Stimulated activated CD4-positive, alpha-beta T cell treated with anti-CD3 and anti-CD28 coated beads, Interleukin-4, amount 100 ng/mL, for 24 hours (primary cell): ENCODE measurements around the gene NEU4.
"Not testable (repeated sequence)": the region's sequence is repeated elsewhere in the genome, so short reads cannot be mapped to it uniquely, and the experiment has no call there.

ENCODE experiments used
- DNase-seq: peaks from one replicate; pipeline ENCODE4 v3.0.0-alpha.2; 2020

NEU4 gene, protein sequence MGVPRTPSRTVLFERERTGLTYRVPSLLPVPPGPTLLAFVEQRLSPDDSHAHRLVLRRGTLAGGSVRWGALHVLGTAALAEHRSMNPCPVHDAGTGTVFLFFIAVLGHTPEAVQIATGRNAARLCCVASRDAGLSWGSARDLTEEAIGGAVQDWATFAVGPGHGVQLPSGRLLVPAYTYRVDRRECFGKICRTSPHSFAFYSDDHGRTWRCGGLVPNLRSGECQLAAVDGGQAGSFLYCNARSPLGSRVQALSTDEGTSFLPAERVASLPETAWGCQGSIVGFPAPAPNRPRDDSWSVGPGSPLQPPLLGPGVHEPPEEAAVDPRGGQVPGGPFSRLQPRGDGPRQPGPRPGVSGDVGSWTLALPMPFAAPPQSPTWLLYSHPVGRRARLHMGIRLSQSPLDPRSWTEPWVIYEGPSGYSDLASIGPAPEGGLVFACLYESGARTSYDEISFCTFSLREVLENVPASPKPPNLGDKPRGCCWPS

DNA sequence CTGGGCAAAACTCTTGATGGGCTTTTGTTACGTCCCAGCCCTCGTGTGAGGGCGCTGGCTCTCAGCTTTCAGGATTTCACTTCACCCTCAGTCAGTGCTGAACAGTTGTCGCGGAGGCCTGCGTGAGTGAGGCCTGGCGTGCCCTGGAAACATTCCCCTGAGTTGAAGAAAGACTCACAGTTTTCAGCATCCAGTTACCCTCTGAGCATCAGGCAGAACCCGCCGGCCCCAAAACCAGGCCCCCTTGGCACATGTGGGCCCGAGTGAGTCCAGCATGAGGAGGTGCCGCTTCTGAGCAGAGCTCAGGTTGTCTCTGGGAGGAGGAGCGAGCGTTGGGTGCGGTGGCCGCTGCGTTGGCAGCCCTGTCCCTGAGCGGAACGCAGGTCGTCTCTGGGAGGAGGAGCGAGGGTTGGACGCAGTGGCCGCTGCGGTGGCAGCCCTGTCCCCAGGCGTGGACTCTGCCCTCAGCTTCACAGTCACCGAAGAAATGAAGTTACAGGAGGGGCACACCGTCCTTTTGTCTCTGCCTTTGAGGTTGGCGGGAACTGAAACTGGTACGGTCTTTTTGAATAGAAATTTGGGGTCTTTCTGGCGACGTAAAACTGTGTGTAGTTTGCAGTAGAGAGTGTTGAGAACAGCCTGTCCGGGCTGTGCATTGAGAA lies at the start of gene NEU4:
TSS of gene NEU4 (plus strand) at position 473 of the 662 bp plus-strand sequence. CDS start 5,292 bp downstream, outside the sequence.
- no peak for DNase-seq

GRCh38 chr2:241759893-241760292 lies 49.1 kb upstream of the NEU4 start:
- not testable (repeated sequence) for DNase-seq

DNA sequence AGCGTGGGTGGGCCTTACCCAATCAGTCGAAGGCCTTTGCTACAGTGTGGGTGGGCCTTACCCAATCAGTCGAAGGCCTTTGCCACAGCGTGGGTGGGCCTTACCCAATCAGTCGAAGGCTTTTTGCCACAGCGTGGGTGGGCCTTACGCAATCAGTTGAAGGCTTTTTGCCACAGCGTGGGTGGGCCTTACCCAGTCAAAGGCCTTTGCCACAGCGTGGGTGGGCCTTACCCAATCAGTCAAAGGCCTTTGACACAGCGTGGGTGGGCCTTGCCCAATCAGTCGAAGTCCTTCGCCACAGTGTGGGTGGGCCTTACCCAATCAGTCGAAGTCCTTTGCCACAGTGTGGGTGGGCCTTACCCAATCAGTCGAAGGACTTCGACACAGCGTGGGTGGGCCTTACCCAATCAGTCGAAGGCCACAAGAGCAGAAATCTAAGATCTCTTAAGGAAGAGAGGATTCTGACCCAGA lies 48.7 kb upstream of the NEU4 start:
- DNase-seq = no peak

GRCh38 chr2:241762321-241762932 lies 46.6 kb upstream of the NEU4 start:
- DNase-seq = no peak

DNA sequence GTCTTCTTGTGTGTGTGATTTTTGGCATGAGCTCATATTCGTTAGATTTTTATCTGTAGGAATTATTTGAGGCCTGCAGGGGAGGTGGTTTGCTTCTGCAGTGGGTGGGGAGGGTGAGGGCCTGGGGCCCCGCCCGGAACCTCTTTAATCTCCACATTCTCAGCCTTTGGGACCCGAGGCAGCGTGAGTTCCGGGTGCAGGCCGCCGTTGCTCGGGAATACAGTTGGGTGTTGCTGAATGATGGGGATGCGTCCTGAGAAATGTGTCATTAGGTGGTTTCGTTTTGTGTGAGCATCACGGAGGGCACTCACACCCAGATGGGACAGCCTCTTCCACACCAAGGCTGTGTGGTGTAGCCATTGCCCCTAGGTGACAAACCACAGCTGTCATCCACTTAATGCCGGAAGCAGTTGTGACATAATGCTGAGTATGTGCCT lies 46.0 kb upstream of the NEU4 start:
- DNase-seq = peak; percentile 65

DNA sequence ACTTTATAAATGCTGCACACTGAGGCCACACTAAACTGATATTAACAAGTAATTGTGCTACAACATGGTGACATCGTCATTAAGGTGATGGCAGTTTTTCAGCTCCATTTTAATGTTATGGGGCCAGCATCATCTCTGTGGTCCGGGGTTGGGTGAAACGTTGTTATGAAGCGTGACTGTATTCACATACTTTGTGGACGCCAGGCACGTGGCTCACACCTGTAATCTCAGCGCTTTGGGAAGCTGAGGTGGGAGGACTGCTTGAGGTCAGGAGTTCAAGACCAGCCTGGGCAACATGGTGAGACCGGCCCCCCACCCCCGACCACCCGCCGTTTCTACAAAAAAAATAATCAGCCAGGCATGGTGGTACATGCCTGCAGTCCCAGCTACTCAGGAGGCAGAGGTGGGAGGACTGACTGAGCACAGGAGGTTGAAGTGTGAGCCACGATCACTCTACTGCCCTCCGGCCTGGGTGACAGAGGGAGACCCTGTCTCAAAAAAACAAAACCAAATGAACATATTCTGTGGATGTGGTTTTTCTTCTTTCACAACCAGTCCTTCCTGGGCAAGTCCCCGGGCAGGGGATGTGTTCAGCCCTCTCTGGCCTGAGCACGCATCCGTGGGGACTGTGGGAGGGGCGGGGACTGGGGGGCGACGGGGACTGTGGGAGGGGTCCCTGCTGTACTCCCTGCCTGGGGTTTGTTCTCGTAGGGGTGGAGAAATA lies 45.3 kb upstream of the NEU4 start:
- no peak for DNase-seq

GRCh38 chr2:241764275-241765241 lies 44.4 kb upstream of the NEU4 start:
- no peak for DNase-seq

DNA sequence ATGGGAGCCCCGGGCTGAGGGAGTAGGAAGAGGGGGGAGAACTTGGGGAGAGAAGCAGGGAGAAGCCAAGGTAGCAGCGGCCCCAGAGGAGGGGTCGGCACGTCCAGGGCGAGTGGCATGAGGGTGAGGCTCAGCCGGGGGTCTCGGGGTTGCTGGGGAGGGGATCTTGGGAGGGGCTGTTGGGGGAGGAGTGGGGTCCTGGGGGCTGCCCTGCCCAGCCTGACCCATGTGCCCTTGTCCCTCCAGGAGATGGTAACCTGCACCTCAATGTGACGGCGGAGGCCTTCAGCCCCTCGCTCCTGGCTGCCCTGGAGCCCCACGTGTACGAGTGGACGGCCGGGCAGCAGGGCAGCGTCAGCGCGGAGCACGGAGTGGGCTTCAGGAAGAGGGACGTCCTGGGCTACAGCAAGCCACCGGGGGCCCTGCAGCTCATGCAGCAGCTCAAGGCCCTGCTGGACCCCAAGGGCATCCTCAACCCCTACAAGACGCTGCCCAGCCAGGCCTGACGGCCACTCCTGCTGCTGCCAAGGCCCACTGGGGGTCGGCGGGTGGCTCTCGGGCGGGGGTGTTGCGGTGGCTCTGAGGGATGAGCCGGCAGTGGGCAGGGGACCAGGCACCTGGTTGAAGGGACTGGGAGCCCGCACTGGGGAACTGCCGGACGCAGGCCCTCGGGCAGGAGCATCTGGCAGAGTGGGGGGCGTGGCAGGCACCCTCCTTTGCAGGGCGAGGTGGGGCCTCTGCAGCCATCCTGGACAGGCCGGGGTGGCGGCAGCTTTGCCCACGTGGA lies 41.3 kb upstream of the NEU4 start:
- DNase-seq = no peak

DNA sequence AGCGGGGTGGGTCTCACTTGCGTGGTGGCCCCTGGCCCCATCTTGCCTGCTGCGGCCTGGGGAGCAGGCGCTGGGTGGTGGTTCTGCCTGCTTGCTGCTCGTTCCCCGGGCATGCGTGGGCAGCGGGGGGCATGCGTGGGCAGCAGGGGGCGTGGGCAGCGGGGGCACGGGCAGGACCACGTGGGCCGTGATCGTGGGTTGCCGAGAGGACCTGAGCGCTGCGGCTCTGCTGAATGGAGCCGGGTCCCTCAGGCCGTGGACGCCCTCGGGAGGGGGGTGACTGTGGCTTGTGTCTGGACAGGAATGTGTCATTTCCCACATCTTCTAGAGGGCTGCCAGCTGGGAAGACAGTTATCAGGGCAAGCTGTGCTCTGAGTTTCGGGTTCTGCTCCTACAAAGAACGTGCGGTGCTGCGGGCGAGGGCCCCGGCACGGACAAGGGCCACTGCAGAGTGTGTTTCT lies 40.7 kb upstream of the NEU4 start:
- DNase-seq = no peak

GRCh38 chr2:241768850-241769249 lies 40.1 kb upstream of the NEU4 start:
- no peak for DNase-seq

- DNase-seq = no peak
Observed at GRCh38 chr2:241769819-241770184, 39.2 kb upstream of the NEU4 start.

DNA sequence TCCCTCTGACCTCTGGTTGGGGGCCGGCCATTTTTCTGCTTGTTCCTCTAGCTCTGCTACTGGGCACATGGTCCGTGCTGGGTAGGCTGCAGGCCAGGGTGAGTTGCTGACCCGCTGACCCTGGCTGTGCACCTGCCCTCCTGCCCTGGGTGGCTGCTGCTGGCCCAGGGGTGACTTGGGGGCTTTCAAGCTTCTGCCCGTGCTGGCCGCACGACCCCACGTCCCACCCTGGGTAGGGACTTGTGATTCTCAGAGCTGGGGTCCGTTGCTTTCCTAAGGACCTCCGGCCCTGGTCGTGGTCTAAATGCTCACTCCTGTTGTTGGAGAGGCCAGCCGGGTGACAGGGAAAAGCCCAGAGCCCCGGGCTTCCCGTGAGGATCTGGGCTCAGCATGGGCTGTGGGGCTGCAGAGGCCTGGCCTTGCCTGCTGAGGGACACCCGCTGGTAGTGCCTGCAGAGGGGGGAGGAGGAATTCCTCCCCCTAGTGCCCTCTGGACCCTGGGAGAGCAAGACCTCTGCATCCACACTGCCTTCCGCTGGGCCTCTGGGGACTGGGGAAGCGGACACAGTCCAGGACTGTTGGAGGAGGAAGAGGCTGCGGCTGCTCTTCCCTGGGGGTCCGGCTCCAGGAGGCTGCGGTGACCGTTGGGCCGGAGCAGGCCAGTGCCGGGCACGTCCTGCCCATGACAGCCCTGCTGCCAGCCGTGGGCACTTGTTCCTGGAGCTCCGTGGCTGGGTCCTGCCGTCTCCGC lies 38.6 kb upstream of the NEU4 start:
- DNase-seq = no peak

GRCh38 chr2:241770936-241771285 lies 38.1 kb upstream of the NEU4 start:
- DNase-seq = no peak

DNA sequence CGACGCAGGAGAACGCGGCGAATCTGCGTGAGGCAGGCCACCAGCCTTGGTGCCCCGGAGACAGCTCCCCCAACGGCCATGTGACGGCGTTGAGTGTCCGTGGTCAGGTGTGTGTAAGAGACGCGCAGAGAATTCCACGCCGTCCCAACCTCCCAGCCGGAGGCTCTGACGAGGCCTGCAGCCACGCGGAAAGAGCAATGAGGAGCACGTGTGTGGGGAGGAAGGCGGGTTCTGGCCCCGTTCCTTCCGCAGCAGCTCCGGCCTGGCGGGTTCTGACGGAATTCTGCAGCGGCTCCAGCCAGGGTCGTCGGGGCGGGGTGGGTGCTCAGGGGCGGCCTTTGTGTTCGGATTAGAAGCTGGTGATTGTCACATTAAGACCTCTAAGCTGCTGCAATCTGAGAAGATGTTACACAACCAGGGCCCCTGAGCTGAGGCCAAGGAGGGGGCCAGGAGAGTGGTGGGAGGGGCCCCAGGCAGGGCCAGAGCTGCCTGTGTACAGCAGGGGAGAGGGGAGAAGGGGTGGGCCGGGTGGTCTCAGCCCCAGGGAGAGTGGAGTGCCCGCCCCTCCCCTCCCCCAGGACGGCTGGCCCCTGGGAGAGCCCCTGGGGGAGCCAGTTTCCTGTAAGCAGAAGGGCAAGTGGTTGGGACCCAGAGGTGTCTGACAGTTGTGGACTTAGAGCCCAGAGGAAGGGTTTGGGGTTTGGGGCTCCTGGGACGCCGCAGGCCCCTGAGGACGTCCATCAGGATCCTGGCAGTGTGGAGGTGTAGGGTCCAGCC lies 37.5 kb upstream of the NEU4 start:
- no peak for DNase-seq

- DNase-seq = peak; percentile 24
Observed at GRCh38 chr2:241772063-241772499, 36.9 kb upstream of the NEU4 start.

GRCh38 chr2:241773511-241774418 lies 35.2 kb upstream of the NEU4 start:
- DNase-seq = no peak

- no peak for DNase-seq
Observed at GRCh38 chr2:241774419-241775222, 34.4 kb upstream of the NEU4 start.
